SK-N-MC (cell line): ENCODE measurements around the gene HNRNPD.

ENCODE experiments used
- EZH2 ChIP-seq: fragments of 200-600 bp; sonication (generic); IDR thresholded peaks from one replicate; pipeline ENCODE4 v1.6.1; 2017; ENCODE audit warnings: antibody characterized with exemption
- POLR2AphosphoS5 ChIP-seq: IDR thresholded peaks from 2 replicates; pipeline ENCODE4 v1.6.1; 2012; ENCODE audit warnings: mild to moderate bottlenecking, low read depth, low read length, borderline replicate concordance

DNA sequence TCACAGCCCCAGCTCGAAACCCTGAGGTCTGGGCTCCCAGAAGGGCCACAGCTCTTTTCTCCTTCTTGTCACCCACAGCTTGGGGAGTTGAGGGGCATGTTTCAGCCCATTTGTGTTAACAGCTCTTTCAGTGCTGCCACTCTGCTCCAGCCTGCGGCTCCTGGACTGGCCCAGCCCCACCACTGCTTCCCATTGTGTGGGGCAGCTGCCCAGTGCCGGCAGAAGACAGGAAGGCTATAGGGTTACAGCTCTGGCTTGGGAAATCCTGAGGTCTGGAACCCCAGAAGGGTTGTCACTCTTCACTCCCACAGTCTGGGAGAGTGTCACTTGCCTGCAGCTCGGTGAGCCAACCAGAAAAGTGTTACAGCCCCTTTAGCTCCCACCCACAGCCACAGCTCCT, 7.0 kb upstream of the HNRNPD start:
- TF ChIP-seq EZH2 (no peak), POLR2AphosphoS5 (no peak)
